Loucy (cell line): ENCODE results near the gene NUAK2.

Experiments used
- H2AFZ ChIP-seq: fragments of 200-600 bp; sonication (generic); 2 replicates; pipeline ENCODE4 v1.6.0; 2016; ENCODE audit warnings: antibody characterized with exemption, mild to moderate bottlenecking, low read length, moderate library complexity
- H3F3A ChIP-seq: fragments of 200-600 bp; 2 replicates; pipeline ENCODE4 v1.6.0; 2016; ENCODE audit warnings: antibody characterized with exemption, low read depth, mild to moderate bottlenecking
- H3K27me3 ChIP-seq: fragments of 200-600 bp; sonication (generic); 2 replicates; pipeline ENCODE4 v1.6.1; 2014; ENCODE audit warnings: low read length, mild to moderate bottlenecking; ENCODE audit not compliant: insufficient read depth, poor library complexity, severe bottlenecking
- H3K36me3 ChIP-seq: fragments of 200-600 bp; sonication (generic); 2 replicates; pipeline ENCODE4 v1.6.1; 2016; ENCODE audit warnings: low read length; ENCODE audit not compliant: insufficient read depth
- H3K4me1 ChIP-seq: fragments of 200-600 bp; sonication (generic); 2 replicates; pipeline ENCODE4 v1.5.1; 2014; ENCODE audit warnings: low read length, mild to moderate bottlenecking; ENCODE audit not compliant: insufficient read depth, poor library complexity, severe bottlenecking
- H3K4me2 ChIP-seq: fragments of 200-600 bp; sonication (generic); 2 replicates; pipeline ENCODE4 v1.6.0; 2014; ENCODE audit warnings: antibody characterized with exemption, low read length, low read depth, mild to moderate bottlenecking; ENCODE audit not compliant: poor library complexity, severe bottlenecking
- H3K4me3 ChIP-seq: fragments of 200-600 bp; sonication (generic); 2 replicates; pipeline ENCODE4 v1.5.1; 2014; ENCODE audit warnings: low read length, mild to moderate bottlenecking, mixed read lengths; ENCODE audit not compliant: poor library complexity, severe bottlenecking
- H3K79me2 ChIP-seq: fragments of 200-600 bp; sonication (generic); 2 replicates; pipeline ENCODE4 v1.6.1; 2014; ENCODE audit warnings: low read length; ENCODE audit not compliant: insufficient read depth
- H3K9ac ChIP-seq: fragments of 200-600 bp; sonication (generic); 2 replicates; pipeline ENCODE4 v1.6.0; 2014; ENCODE audit warnings: mild to moderate bottlenecking, low read depth, low read length, moderate library complexity; ENCODE audit not compliant: poor library complexity, severe bottlenecking
- H3K9me2 ChIP-seq: fragments of 200-600 bp; sonication (generic); replicated peaks from 2 replicates; pipeline ENCODE4 v1.6.1; 2016; ENCODE audit warnings: low read depth, low read length, mixed read lengths
- H3K9me3 ChIP-seq: fragments of 200-600 bp; sonication (generic); 2 replicates; pipeline ENCODE4 v1.6.1; 2014; ENCODE audit warnings: mild to moderate bottlenecking, antibody characterized with exemption, low read length, low read depth; ENCODE audit not compliant: insufficient read depth
- H4K20me1 ChIP-seq: fragments of 200-600 bp; sonication (generic); 2 replicates; pipeline ENCODE4 v1.6.0; 2014; ENCODE audit warnings: antibody characterized with exemption, low read length, mild to moderate bottlenecking; ENCODE audit not compliant: insufficient read depth, poor library complexity, severe bottlenecking
- CTCF ChIP-seq: fragments of 200-600 bp; sonication (generic); conservative IDR thresholded peaks from 2 replicates; pipeline ENCODE4 v1.5.1; 2014; ENCODE audit warnings: mild to moderate bottlenecking, antibody characterized with exemption, low read length
- EZH2phosphoT487 ChIP-seq: fragments of 200-600 bp; IDR thresholded peaks from 2 replicates; pipeline ENCODE4 v1.6.1; 2018; ENCODE audit warnings: antibody characterized with exemption, mild to moderate bottlenecking, moderate library complexity, borderline replicate concordance

Gene NUAK2

DNA sequence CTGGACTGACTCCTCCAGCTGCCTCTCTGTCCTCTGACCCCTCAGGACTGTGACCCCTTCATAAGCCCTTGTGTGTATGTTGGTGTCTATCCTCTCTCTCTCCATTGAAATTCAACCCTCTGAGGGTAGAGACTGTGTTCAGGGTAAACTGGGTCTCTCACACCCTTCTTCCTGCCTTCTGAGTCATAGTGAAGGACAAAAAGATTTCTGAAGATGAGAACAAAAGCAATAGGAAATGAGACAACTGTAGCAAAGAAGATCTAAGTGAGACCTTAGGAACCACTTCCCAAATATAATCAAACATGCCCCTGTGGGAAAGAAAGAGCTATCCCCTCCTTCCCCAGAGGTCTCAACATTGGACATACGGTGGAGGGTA, 16.9 kb downstream of the NUAK2 start:
- H3K36me3 ChIP-seq = peaks cover 4% of the 10 kb centered on the region; the same call in 1 of the 2 replicates

GRCh38 chr1:205304046-205304694, 17.4 kb downstream of the NUAK2 start:
- Histone ChIP-seq H3F3A (no peaks in the 10 kb centered on the region), H3K36me3 (peaks cover 4% of the 10 kb centered on the region; the same call in 1 of the 2 replicates), H4K20me1 (no peaks in the 10 kb centered on the region), H3K4me3 (no peak overlapping the region), H3K79me2 (no peaks in the 10 kb centered on the region), H3K9ac (no peak overlapping the region), H3K9me3 (no peaks in the 10 kb centered on the region), H3K9me2 (no peaks in the 10 kb centered on the region), H3K27me3 (no peaks in the 10 kb centered on the region), H2AFZ (no peak overlapping the region), H3K4me1 (no peaks in the 10 kb centered on the region), H3K4me2 (no peak overlapping the region)
- TF ChIP-seq CTCF = no peak
- TF ChIP-seq EZH2phosphoT487 = no peak

More for the DNA sequence above, 16.9 kb downstream of the NUAK2 start:
- Histone ChIP-seq H3K27me3 (no peaks in the 10 kb centered on the region), H3K9me2 (no peaks in the 10 kb centered on the region), H3K4me1 (no peaks in the 10 kb centered on the region), H3K79me2 (no peaks in the 10 kb centered on the region), H4K20me1 (no peaks in the 10 kb centered on the region), H3K9ac (no peak overlapping the region), H3K9me3 (no peaks in the 10 kb centered on the region), H2AFZ (no peak overlapping the region), H3K4me2 (no peak overlapping the region), H3K4me3 (no peak overlapping the region), H3F3A (no peaks in the 10 kb centered on the region)
- no peak for TF ChIP-seq CTCF
- no peak for TF ChIP-seq EZH2phosphoT487

DNA sequence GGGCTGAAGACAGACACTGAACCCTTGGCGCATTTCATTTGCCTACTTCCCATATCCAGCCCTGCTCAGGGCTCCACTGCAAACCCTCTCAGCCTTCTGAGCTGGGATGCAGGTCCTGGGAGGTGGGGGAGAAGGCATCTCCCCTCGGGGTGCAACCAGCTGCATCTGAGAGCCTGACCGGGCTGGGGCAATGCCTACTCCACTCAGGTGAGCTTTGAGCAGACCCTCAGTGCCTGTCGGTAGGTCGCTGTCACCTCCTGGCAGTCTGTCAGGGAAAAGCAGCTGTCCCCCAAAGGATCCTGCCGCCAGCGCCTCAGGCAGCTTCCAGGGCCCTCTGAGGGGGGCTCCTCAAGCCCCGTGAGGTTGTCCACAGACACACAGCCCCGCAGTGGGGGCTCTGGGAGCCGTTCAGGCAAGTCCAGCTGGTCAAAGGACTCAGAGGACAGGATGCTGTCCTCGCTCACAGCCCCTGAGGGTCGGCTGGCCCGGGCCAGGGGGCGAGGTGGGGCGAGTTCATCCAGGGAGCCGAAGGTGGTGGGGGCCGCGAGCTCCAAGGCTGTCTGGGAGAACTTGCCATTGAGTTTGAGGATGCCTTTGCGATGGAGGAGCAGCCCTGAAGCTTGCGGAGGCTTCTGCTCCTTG, 18.2 kb downstream of the NUAK2 start:
- Histone ChIP-seq H3K27me3 (no peaks in the 10 kb centered on the region), H3F3A (no peaks in the 10 kb centered on the region), H3K9me3 (no peaks in the 10 kb centered on the region), H3K4me1 (no peaks in the 10 kb centered on the region), H3K4me2 (no peak overlapping the region), H4K20me1 (no peaks in the 10 kb centered on the region), H3K79me2 (no peaks in the 10 kb centered on the region), H3K4me3 (no peak overlapping the region), H2AFZ (no peak overlapping the region), H3K9ac (no peak overlapping the region), H3K36me3 (peaks cover 4% of the 10 kb centered on the region; the same call in 1 of the 2 replicates), H3K9me2 (no peaks in the 10 kb centered on the region)
- TF ChIP-seq CTCF (no peak), EZH2phosphoT487 (no peak)
